ENCODE results near the gene ADAMTS3.

DNA sequence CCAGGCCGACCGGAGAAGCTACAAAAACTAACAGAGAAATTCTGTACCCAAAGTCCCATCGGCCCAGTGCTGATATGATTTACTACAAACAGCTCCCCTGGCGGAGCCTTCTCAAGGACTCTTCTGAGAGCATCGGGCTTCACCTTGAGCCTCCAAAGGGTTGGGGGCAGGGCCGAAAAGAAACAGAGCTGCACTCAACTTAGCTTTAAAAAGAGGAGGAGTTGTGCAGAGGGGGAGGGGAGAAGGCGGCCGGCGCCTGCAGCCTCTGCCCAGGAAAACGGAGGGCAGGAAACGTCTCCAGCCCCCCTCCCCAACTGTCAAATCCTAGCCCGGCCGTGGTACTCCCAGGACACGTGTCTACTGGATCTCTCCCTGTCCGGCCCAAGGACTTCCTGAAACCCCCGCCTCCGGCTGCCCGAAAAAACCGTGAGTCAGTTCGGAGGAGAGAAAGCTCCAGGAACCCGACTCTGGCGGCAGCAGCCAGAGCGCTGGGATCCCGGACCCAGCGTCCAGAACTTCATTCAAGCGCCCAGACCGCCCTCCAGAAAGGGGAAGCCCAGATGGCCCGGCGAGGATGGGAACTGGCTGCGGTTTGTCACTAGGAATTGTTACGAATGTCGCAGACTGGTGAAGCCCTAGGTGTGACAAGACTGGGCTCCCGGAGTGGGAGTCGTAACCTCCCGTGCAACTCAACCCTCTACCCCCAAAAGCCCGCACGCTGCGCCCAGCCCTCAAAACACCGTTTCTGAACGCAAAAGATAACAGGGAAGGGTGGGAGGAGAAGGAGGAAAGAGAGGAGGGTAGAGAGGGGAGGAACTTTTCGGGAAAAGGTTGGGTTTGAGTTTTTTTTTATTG is 973 bp downstream of the ADAMTS3 start:
- TF ChIP-seq, protein P1, sequence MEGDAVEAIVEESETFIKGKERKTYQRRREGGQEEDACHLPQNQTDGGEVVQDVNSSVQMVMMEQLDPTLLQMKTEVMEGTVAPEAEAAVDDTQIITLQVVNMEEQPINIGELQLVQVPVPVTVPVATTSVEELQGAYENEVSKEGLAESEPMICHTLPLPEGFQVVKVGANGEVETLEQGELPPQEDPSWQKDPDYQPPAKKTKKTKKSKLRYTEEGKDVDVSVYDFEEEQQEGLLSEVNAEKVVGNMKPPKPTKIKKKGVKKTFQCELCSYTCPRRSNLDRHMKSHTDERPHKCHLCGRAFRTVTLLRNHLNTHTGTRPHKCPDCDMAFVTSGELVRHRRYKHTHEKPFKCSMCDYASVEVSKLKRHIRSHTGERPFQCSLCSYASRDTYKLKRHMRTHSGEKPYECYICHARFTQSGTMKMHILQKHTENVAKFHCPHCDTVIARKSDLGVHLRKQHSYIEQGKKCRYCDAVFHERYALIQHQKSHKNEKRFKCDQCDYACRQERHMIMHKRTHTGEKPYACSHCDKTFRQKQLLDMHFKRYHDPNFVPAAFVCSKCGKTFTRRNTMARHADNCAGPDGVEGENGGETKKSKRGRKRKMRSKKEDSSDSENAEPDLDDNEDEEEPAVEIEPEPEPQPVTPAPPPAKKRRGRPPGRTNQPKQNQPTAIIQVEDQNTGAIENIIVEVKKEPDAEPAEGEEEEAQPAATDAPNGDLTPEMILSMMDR (IDR thresholded peaks at IDR 0.05), result no peak
- TF ChIP-seq POLR2A (IDR thresholded peaks at IDR 0.05), result no peak
